ENCODE results near the gene ITGAE. TPM values are rescaled to one million over a fixed set of nuclear protein-coding genes. Genes with fewer than 3 reads are reported as not detected.

The ITGAE gene
- total RNA-seq, 1 experiment from 2014 or later: 20.9 TPM

- BruUV-seq (replicated peaks): no TSS peak
- ATAC-seq (no peak), DNase-seq (ENCODE audit: low read depth, low spot score) (no peak)
- H3K4me1 ChIP-seq (ENCODE audit: control insufficient read depth, insufficient read depth, low read length): no peaks in the 10 kb centered on the region
- no peaks in the 10 kb centered on the region for H3K9me3 ChIP-seq (ENCODE audit: control insufficient read depth, insufficient read depth, low read depth, low read length)
- ChIA-PET CTCF (no interaction called here), POLR2A (no interaction called here)
- H3K36me3 ChIP-seq (ENCODE audit: control insufficient read depth, insufficient read depth, low read length): no peaks in the 10 kb centered on the region
- TF ChIP-seq, protein P1, sequence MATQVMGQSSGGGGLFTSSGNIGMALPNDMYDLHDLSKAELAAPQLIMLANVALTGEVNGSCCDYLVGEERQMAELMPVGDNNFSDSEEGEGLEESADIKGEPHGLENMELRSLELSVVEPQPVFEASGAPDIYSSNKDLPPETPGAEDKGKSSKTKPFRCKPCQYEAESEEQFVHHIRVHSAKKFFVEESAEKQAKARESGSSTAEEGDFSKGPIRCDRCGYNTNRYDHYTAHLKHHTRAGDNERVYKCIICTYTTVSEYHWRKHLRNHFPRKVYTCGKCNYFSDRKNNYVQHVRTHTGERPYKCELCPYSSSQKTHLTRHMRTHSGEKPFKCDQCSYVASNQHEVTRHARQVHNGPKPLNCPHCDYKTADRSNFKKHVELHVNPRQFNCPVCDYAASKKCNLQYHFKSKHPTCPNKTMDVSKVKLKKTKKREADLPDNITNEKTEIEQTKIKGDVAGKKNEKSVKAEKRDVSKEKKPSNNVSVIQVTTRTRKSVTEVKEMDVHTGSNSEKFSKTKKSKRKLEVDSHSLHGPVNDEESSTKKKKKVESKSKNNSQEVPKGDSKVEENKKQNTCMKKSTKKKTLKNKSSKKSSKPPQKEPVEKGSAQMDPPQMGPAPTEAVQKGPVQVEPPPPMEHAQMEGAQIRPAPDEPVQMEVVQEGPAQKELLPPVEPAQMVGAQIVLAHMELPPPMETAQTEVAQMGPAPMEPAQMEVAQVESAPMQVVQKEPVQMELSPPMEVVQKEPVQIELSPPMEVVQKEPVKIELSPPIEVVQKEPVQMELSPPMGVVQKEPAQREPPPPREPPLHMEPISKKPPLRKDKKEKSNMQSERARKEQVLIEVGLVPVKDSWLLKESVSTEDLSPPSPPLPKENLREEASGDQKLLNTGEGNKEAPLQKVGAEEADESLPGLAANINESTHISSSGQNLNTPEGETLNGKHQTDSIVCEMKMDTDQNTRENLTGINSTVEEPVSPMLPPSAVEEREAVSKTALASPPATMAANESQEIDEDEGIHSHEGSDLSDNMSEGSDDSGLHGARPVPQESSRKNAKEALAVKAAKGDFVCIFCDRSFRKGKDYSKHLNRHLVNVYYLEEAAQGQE (IDR thresholded peaks at IDR 0.05; ENCODE audit: insufficient read depth in 1 of 2, low read depth in 2 of 2, low read length in 1 of 2): no peak
- TF ChIP-seq SIN3A (IDR thresholded peaks at IDR 0.05; ENCODE audit: borderline replicate concordance, insufficient read depth, low read depth, low read length): no peak
- no peak for TF ChIP-seq TCF7L2 (IDR thresholded peaks at IDR 0.05; ENCODE audit: low read depth, low read length)
- no peak for TF ChIP-seq POLR2AphosphoS5 (IDR thresholded peaks at IDR 0.05; ENCODE audit: low read depth, low read length)
- TF ChIP-seq CTCF (IDR thresholded peaks at IDR 0.05): no peak
- in situ Hi-C loops (cut with HindIII; ENCODE audit: low pct_unique_long_range_greater_than_20kb, low sequenced_read_pairs): no loop called here
- no peak overlapping the region for H3K27ac ChIP-seq (ENCODE audit: low read length)
- no peak overlapping the region for H3K4me3 ChIP-seq (ENCODE audit: low read depth in 2 of 2, low read length in 2 of 2)
- intact Hi-C loops (cut with micrococcal nuclease; ENCODE audit: unreplicated experiment): no loop called here
- no peaks in the 10 kb centered on the region for H3K27me3 ChIP-seq (ENCODE audit: control insufficient read depth, insufficient read depth, low read length)
Measured at GRCh38 chr17:3745071-3745470, 55.9 kb downstream of the ITGAE start.

GRCh38 chr17:3744014-3744413 is 57.0 kb downstream of the ITGAE start:
- no TSS peak for BruUV-seq (replicated peaks)
- H3K27me3 ChIP-seq (ENCODE audit: control insufficient read depth, insufficient read depth, low read length): no peaks in the 10 kb centered on the region
- H3K36me3 ChIP-seq (ENCODE audit: control insufficient read depth, insufficient read depth, low read length): no peaks in the 10 kb centered on the region
- ChIA-PET CTCF (no interaction called here), POLR2A (interaction anchor here (0.6 kb wide), 1 partner anchor 15 kb away, joined by 4 read pairs; no protein-coding TSS in a partner anchor)
- no peak for DNase-seq (ENCODE audit: low read depth, low spot score)
- no peaks in the 10 kb centered on the region for H3K4me1 ChIP-seq (ENCODE audit: control insufficient read depth, insufficient read depth, low read length)
- intact Hi-C loops (cut with micrococcal nuclease; ENCODE audit: unreplicated experiment) (no loop called here), in situ Hi-C loops (cut with HindIII; ENCODE audit: low pct_unique_long_range_greater_than_20kb, low sequenced_read_pairs) (no loop called here)
- no peaks in the 10 kb centered on the region for H3K9me3 ChIP-seq (ENCODE audit: control insufficient read depth, insufficient read depth, low read depth, low read length)
- no peak overlapping the region for H3K27ac ChIP-seq (ENCODE audit: low read length)
- TF ChIP-seq SIN3A (IDR thresholded peaks at IDR 0.05; ENCODE audit: borderline replicate concordance, insufficient read depth, low read depth, low read length) (no peak), CTCF (IDR thresholded peaks at IDR 0.05) (no peak), POLR2AphosphoS5 (IDR thresholded peaks at IDR 0.05; ENCODE audit: low read depth, low read length) (no peak), TCF7L2 (IDR thresholded peaks at IDR 0.05; ENCODE audit: low read depth, low read length) (no peak)
- TF ChIP-seq, protein P1 (IDR thresholded peaks at IDR 0.05; ENCODE audit: insufficient read depth in 1 of 2, low read depth in 2 of 2, low read length in 1 of 2): no peak
- no peak for ATAC-seq
- no peak overlapping the region for H3K4me3 ChIP-seq (ENCODE audit: low read depth in 2 of 2, low read length in 2 of 2)

Data from Panc1 (cell line).